HG03439 (cell line): ENCODE data around the gene MRGPRF.

Experiments used
- ATAC-seq: cut with Tn5 transposase; IDR thresholded peaks from one replicate; pipeline ENCODE4 v1.9.1; 2021; ENCODE audit warnings: mild to moderate bottlenecking, moderate library complexity; ENCODE audit not compliant: unreplicated experiment

Gene MRGPRF

GRCh38 chr11:69050592-69051380, 37.7 kb upstream of the MRGPRF start:
- no peak for ATAC-seq

GRCh38 chr11:69049490-69049867, 36.4 kb upstream of the MRGPRF start:
- ATAC-seq: no peak

GRCh38 chr11:69048694-69049489, 35.8 kb upstream of the MRGPRF start, which contains the start of gene TPCN2:
TSS of gene TPCN2 (plus strand) at chr11:69048932. CDS start at chr11:69048998, 66 bp downstream.
- peak; percentile 71 for ATAC-seq

- no peak for ATAC-seq
These were observed 35.1 kb upstream of the MRGPRF start for GRCh38 chr11:69048031-69048693.

- ATAC-seq: no peak
These were observed 31.3 kb upstream of the MRGPRF start for GRCh38 chr11:69044111-69045013.

GRCh38 chr11:69041516-69041915, 28.5 kb upstream of the MRGPRF start:
- no peak for ATAC-seq

- ATAC-seq: no peak
These were observed 27.7 kb upstream of the MRGPRF start for GRCh38 chr11:69040581-69041260.

- ATAC-seq: no peak
These were observed 27.0 kb upstream of the MRGPRF start for GRCh38 chr11:69040051-69040450.

GRCh38 chr11:69039501-69039900, 26.5 kb upstream of the MRGPRF start:
- no peak for ATAC-seq

- ATAC-seq: no peak
These were observed 24.5 kb upstream of the MRGPRF start for GRCh38 chr11:69037544-69037943.

GRCh38 chr11:69037074-69037473, 24.0 kb upstream of the MRGPRF start:
- no peak for ATAC-seq

- no peak for ATAC-seq
These were observed 22.9 kb upstream of the MRGPRF start for GRCh38 chr11:69035946-69036340.

- ATAC-seq: no peak
These were observed 22.3 kb upstream of the MRGPRF start for GRCh38 chr11:69035150-69035945.

- ATAC-seq: no peak
These were observed 21.2 kb upstream of the MRGPRF start for GRCh38 chr11:69034123-69034867.

GRCh38 chr11:69033431-69033830, 20.4 kb upstream of the MRGPRF start:
- ATAC-seq: no peak

GRCh38 chr11:69032833-69033232, 19.8 kb upstream of the MRGPRF start:
- ATAC-seq: no peak

GRCh38 chr11:69030301-69030700, 17.3 kb upstream of the MRGPRF start:
- no peak for ATAC-seq

- no peak for ATAC-seq
These were observed 14.8 kb upstream of the MRGPRF start for GRCh38 chr11:69027704-69028372.
